ENCODE measurements around the gene MS4A10. TPM values are rescaled to one million over a fixed set of nuclear protein-coding genes. Genes with fewer than 3 reads are reported as not detected.

Gene MS4A10
- total and polyA plus RNA-seq, 4 donors: not detected

- no peak overlapping the region for H3K27ac ChIP-seq (ENCODE audit: low read depth in 1 of 2, low read length in 1 of 2)
- no peaks in the 10 kb centered on the region for H3K36me3 ChIP-seq (ENCODE audit: control insufficient read depth in 4 of 4, insufficient read depth in 4 of 4, low read length in 4 of 4)
- ATAC-seq (ENCODE audit: insufficient read depth, low FRiP score) (no peak), DNase-seq (no peak)
- WGBS, 2 donors: 61 to 68% methylated on average over 9 of the region's 9 CpGs
- H3K27me3 ChIP-seq (ENCODE audit: control insufficient read depth in 3 of 3, insufficient read depth in 3 of 3, low read length in 2 of 3): peaks cover 0 to 14% (median 0%) of the 10 kb centered on the region in 3 donors
- H3K9me3 ChIP-seq (ENCODE audit: control insufficient read depth in 4 of 4, insufficient read depth in 3 of 4, low read length in 3 of 4): no peaks in the 10 kb centered on the region
- H3K4me1 ChIP-seq (ENCODE audit: control insufficient read depth in 5 of 5, insufficient read depth in 5 of 5, low read length in 5 of 5): peaks cover 4 to 12% (median 7%) of the 10 kb centered on the region in 5 donors
- TF ChIP-seq CTCF (IDR thresholded peaks at IDR 0.05; ENCODE audit: control extremely low read depth, extremely low read depth): no peak
- H3K9ac ChIP-seq (ENCODE audit: insufficient read depth in 1 of 2, low read length in 2 of 2): no peak overlapping the region
- H3K4me3 ChIP-seq: no peak overlapping the region
Observed at GRCh38 chr11:60836866-60837515, 51.9 kb downstream of the MS4A10 start.

GRCh38 chr11:60838132-60838531, 53.0 kb downstream of the MS4A10 start:
- Histone ChIP-seq H3K9me3 (ENCODE audit: control insufficient read depth in 4 of 4, insufficient read depth in 3 of 4, low read length in 3 of 4) (no peaks in the 10 kb centered on the region), H3K27me3 (ENCODE audit: control insufficient read depth in 3 of 3, insufficient read depth in 3 of 3, low read length in 2 of 3) (peaks cover 0 to 5% (median 0%) of the 10 kb centered on the region in 3 donors), H3K9ac (ENCODE audit: insufficient read depth in 1 of 2, low read length in 2 of 2) (no peak overlapping the region), H3K27ac (ENCODE audit: low read depth in 1 of 2, low read length in 1 of 2) (no peak overlapping the region), H3K4me3 (no peak overlapping the region), H3K4me1 (ENCODE audit: control insufficient read depth in 5 of 5, insufficient read depth in 5 of 5, low read length in 5 of 5) (peaks cover 4 to 18% (median 7%) of the 10 kb centered on the region in 5 donors), H3K36me3 (ENCODE audit: control insufficient read depth in 4 of 4, insufficient read depth in 4 of 4, low read length in 4 of 4) (no peaks in the 10 kb centered on the region)
- TF ChIP-seq CTCF (IDR thresholded peaks at IDR 0.05; ENCODE audit: control extremely low read depth, extremely low read depth): no peak
- ATAC-seq (ENCODE audit: insufficient read depth, low FRiP score): no peak
- WGBS, 2 donors: 80 to 84% methylated on average over 7 of the region's 7 CpGs
- DNase-seq: no peak

- WGBS, 2 donors: 78 to 84% methylated on average over 14 of the region's 14 CpGs
- Histone ChIP-seq H3K4me1 (ENCODE audit: control insufficient read depth in 5 of 5, insufficient read depth in 5 of 5, low read length in 5 of 5) (peaks cover 4 to 32% (median 17%) of the 10 kb centered on the region in 5 donors), H3K9me3 (ENCODE audit: control insufficient read depth in 4 of 4, insufficient read depth in 3 of 4, low read length in 3 of 4) (no peaks in the 10 kb centered on the region), H3K36me3 (ENCODE audit: control insufficient read depth in 4 of 4, insufficient read depth in 4 of 4, low read length in 4 of 4) (peaks cover 0 to 2% (median 0%) of the 10 kb centered on the region in 4 donors), H3K9ac (ENCODE audit: insufficient read depth in 1 of 2, low read length in 2 of 2) (no peak overlapping the region), H3K27ac (ENCODE audit: low read depth in 1 of 2, low read length in 1 of 2) (peak overlapping the region in 1 of 2 donors; percentile 52), H3K4me3 (no peak overlapping the region), H3K27me3 (ENCODE audit: control insufficient read depth in 3 of 3, insufficient read depth in 3 of 3, low read length in 2 of 3) (no peaks in the 10 kb centered on the region)
- DNase-seq (peak; percentile 50 to 76 (median 64)), ATAC-seq (ENCODE audit: insufficient read depth, low FRiP score) (no peak)
- no peak for TF ChIP-seq CTCF (IDR thresholded peaks at IDR 0.05; ENCODE audit: control extremely low read depth, extremely low read depth)
Observed at GRCh38 chr11:60840470-60841430, 55.6 kb downstream of the MS4A10 start.
